ENCODE results near the gene ATOX1. TPM values are rescaled to one million over a fixed set of nuclear protein-coding genes. Genes with fewer than 3 reads are reported as not detected.

The ATOX1 gene
- total RNA-seq, 4 donors from 2014 or later, result 59.0 to 185 (median 92.1) TPM

DNA sequence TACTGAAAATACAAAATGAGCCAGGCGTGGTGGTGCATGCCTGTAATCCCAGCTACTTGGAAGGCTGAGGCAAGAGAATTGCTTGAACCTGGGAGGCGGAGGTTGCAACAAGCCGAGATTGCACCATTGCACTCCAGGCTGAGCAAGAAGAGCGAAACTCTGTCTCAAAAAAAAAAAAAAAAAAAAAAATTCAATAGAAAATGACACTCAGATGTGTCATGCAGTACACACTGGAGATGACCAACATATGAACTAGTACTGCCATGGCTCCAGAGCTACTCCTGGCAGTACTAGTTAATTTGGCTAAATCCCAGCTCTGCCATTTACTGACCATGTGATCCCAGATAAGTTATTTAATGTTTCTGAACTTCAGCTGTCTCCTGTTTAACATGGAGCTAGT is 7.3 kb downstream of the ATOX1 start:
- Histone ChIP-seq H3K27ac (no peak overlapping the region), H3K4me1 (peaks cover 15% of the 10 kb centered on the region), H3K36me3 (peaks cover 9% of the 10 kb centered on the region), H3K27me3 (no peaks in the 10 kb centered on the region), H3K9me3 (no peaks in the 10 kb centered on the region), H3K4me3 (no peak overlapping the region)
- 90% methylated on average over 4 of the region's 4 CpGs for WGBS
- DNase-seq (ENCODE audit: low spot score in 2 of 2), result no peak
- TF ChIP-seq POLR2AphosphoS5 (IDR thresholded peaks at IDR 0.05) (no peak), EP300 (IDR thresholded peaks at IDR 0.05) (no peak), POLR2A (IDR thresholded peaks at IDR 0.05) (no peak)
- TF ChIP-seq, protein P1, sequence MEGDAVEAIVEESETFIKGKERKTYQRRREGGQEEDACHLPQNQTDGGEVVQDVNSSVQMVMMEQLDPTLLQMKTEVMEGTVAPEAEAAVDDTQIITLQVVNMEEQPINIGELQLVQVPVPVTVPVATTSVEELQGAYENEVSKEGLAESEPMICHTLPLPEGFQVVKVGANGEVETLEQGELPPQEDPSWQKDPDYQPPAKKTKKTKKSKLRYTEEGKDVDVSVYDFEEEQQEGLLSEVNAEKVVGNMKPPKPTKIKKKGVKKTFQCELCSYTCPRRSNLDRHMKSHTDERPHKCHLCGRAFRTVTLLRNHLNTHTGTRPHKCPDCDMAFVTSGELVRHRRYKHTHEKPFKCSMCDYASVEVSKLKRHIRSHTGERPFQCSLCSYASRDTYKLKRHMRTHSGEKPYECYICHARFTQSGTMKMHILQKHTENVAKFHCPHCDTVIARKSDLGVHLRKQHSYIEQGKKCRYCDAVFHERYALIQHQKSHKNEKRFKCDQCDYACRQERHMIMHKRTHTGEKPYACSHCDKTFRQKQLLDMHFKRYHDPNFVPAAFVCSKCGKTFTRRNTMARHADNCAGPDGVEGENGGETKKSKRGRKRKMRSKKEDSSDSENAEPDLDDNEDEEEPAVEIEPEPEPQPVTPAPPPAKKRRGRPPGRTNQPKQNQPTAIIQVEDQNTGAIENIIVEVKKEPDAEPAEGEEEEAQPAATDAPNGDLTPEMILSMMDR (IDR thresholded peaks at IDR 0.05), result no peak

DNA sequence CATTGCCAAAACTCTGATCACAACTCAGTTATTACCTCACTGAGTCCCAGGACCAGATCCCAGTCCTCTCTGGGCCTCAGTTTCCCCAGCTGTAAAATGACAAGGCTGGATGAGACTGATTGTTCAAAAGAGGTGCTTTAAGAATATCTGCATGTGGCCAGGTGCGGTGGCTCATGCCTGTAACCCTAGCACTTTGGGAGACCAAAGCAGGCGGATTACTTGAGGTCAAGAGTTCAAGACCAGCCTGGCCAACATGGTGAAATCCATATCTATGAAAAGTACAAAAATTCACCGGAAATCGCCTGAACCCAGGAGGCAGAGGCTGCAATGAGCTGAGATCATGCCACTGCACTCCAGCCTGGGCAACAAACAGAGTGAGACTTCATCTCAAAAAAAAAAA is 8.3 kb downstream of the ATOX1 start:
- 90% methylated on average over 4 of the region's 4 CpGs for WGBS
- H3K27me3 ChIP-seq, result no peaks in the 10 kb centered on the region
- H3K4me1 ChIP-seq, result peaks cover 25% of the 10 kb centered on the region
- TF ChIP-seq POLR2AphosphoS5 (IDR thresholded peaks at IDR 0.05) (no peak), EP300 (IDR thresholded peaks at IDR 0.05) (no peak), POLR2A (IDR thresholded peaks at IDR 0.05) (no peak)
- TF ChIP-seq, protein P1 (IDR thresholded peaks at IDR 0.05), result no peak
- no peaks in the 10 kb centered on the region for H3K9me3 ChIP-seq
- DNase-seq (ENCODE audit: low spot score in 2 of 2), result no peak
- H3K4me3 ChIP-seq, result no peak overlapping the region
- H3K36me3 ChIP-seq, result peaks cover 9% of the 10 kb centered on the region
- H3K27ac ChIP-seq, result peak overlapping the region; percentile 1

DNA sequence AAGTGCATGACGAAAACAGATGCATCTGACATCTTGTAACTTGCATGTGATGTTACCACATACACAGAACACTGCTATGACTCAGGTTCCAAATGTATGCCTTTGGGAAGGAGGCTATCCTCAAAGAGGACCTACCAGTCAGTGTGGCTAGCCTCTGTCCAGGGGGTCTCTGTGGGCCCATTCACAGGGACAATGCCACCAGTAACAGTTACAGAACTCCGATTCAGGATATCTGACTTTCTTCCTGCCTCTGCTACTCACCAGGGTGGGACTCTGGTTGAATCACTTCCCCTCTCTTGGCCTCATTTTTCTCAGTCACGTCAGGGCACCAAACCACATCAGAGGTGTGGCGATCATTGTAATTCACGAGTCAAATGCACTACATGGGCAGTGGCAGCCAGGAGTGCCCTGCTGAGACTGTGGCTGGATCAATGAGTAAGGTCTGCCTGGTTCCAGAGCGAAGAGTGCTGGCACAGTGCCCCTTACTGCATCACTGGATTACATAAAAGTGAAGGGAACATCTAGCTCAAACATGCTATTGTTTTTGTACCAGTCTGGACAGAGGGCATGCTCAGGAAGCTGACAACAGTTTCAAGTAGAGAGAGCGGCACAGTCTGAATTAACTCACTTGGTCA is 13.2 kb downstream of the ATOX1 start:
- Histone ChIP-seq H3K9me3 (no peaks in the 10 kb centered on the region), H3K27ac (peak overlapping the region; percentile 67), H3K27me3 (no peaks in the 10 kb centered on the region), H3K36me3 (peaks cover 11% of the 10 kb centered on the region), H3K4me1 (peaks cover 38% of the 10 kb centered on the region), H3K4me3 (no peak overlapping the region)
- peak in 1 of 2 donors; percentile 75 for DNase-seq (ENCODE audit: low spot score in 2 of 2)
- WGBS, result 44% methylated on average over 7 of the region's 7 CpGs
- no peak for TF ChIP-seq POLR2A (IDR thresholded peaks at IDR 0.05)
- TF ChIP-seq POLR2AphosphoS5 (IDR thresholded peaks at IDR 0.05), result peak in 1 of 3 donors; percentile 51

DNA sequence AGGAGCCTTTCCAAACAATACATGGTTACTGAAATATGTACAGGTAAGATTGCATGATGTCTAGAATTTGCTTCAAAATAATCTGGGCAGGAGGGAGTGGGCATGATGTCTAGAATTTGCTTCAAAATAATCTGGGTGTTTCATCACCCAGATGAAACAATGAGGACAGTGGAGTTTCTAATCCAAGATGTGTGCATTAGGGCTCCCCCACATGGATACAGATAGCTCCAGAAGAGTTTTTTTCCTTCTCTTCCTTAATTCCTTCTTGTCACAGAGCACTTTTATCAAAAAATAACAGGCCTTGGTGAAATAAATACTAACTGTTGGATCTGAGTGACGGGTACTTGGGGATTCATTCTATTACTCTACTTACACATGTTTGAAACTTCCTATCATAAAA is 14.9 kb downstream of the ATOX1 start:
- no peak for TF ChIP-seq POLR2A (IDR thresholded peaks at IDR 0.05)
- no peak for TF ChIP-seq EP300 (IDR thresholded peaks at IDR 0.05)
- no peak for TF ChIP-seq POLR2AphosphoS5 (IDR thresholded peaks at IDR 0.05)
- TF ChIP-seq, protein P1 (IDR thresholded peaks at IDR 0.05), result no peak
- WGBS, result 93% methylated on average over 1 of the region's 1 CpG
- Histone ChIP-seq H3K4me1 (peaks cover 40% of the 10 kb centered on the region), H3K36me3 (peaks cover 11% of the 10 kb centered on the region), H3K4me3 (no peak overlapping the region), H3K27ac (no peak overlapping the region), H3K27me3 (no peaks in the 10 kb centered on the region), H3K9me3 (no peaks in the 10 kb centered on the region)
- no peak for DNase-seq (ENCODE audit: low spot score in 2 of 2)

DNA sequence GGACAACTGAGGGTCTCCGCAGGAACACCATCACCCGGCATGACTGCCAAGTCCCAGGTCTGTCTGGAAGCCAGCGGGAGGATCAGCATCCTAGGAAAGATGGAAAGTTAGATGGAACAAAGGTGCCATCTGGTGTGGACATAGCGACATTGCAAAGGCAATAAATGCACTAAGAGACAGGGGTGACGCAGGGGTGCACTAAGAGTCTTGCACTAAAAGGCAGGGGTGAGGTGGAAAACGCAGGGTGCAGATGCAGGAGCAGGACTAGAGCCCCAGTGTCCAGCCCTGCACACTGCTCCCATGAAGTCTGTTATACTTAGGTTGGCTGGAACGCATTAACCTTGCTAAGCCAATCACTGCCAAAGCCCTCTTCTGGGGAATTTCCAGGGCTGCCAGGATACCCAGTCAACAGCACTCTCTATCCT is 15.5 kb downstream of the ATOX1 start:
- Histone ChIP-seq H3K27me3 (no peaks in the 10 kb centered on the region), H3K36me3 (peaks cover 11% of the 10 kb centered on the region), H3K27ac (no peak overlapping the region), H3K4me1 (peaks cover 45% of the 10 kb centered on the region), H3K4me3 (no peak overlapping the region), H3K9me3 (no peaks in the 10 kb centered on the region)
- WGBS, result 47% methylated on average over 7 of the region's 7 CpGs
- DNase-seq (ENCODE audit: low spot score in 2 of 2), result peak in 1 of 2 donors; percentile 81
- TF ChIP-seq, protein P1 (IDR thresholded peaks at IDR 0.05), result peak; percentile 35 to 46
- TF ChIP-seq EP300 (IDR thresholded peaks at IDR 0.05), result no peak
